Mucosa of descending colon (tissue), 3 donors: ENCODE results near the gene PRAMEF15. TPM values are rescaled to one million over a fixed set of nuclear protein-coding genes. Genes with fewer than 3 reads are reported as not detected.
"Not testable (repeated sequence)": the region's sequence is repeated elsewhere in the genome, so short reads cannot be mapped to it uniquely, and the experiment has no call there.

Experiments used
- ATAC-seq: fragments of 200-7000 bp; cut with Tn5 transposase; one replicate; pipeline ENCODE4 v1.9.1; 2020; ENCODE audit warnings: mild to moderate bottlenecking, moderate library complexity
- DNase-seq, 3 donors: peaks; one replicate each; pipeline ENCODE4 v3.0.0-alpha.2; 2020
- H3K36me3 ChIP-seq: fragments of 200-600 bp; one replicate; pipeline ENCODE4 v1.8.0; 2021; ENCODE audit warnings: low read depth, mild to moderate bottlenecking
- H3K4me1 ChIP-seq: fragments of 200-600 bp; one replicate; pipeline ENCODE4 v1.8.0; 2021; ENCODE audit warnings: low read depth, mild to moderate bottlenecking
- H3K4me3 ChIP-seq: fragments of 200-600 bp; one replicate; pipeline ENCODE4 v1.8.0; 2021; ENCODE audit warnings: mild to moderate bottlenecking
- H3K9me3 ChIP-seq: fragments of 200-600 bp; one replicate; pipeline ENCODE4 v1.8.0; 2021; ENCODE audit warnings: mild to moderate bottlenecking
- intact Hi-C, 2 donors: fragments of 100-400 bp; cut with DNase I in 1 of 2; cut with micrococcal nuclease in 1 of 2; formaldehyde crosslinking; loops; one replicate each; pipeline versions ENCODE4 v1.11.0 to v1.11.1; 2022; cut with DNase I, micrococcal nuclease
- total RNA-seq, 3 donors: library from RNA; stranded (reverse); fragmentation: NEBNext Ultra II Directional in 2 of 3; extraction: Animal tissue kit (Norgen Biotek cat#: 25700) in 2 of 3; gene quantifications; one replicate each; pipeline versions ENCODE4 v1.2.1 to v1.2.4, GENCODE V29; 2021 to 2023
- donor health status: DM: no; HTN: no; CAD: no; lungs with moderate emphysema.
- donor health status: DM: no; HTN: no; CAD: no.
- donor health status: DM: no; HTN: yes; CAD: no.

PRAMEF15 gene
- total RNA-seq, 3 donors from 2014 or later = not detected

DNA sequence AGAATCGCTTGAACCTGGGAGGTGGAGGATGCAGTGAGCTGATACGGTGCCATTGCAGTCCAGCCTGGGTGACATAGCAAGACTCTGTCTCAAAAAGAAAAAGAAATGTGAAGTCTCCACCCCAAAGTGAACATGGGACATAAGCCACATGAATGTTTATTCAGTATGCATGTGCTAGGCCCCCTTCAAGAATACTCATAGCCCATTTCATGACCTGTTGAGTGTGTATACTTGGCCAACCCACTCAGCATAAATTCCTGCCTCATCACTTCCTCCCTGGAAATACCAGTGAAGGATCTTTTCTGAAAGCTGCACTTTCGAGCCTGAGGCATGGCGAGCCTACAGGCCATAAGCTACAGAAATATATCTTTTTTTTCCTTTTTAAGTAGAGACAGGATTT lies 49.5 kb downstream of the PRAMEF15 start:
- DNase-seq, H3K4me1 ChIP-seq, H3K4me3 ChIP-seq, H3K36me3 ChIP-seq, intact Hi-C loops, ATAC-seq, H3K9me3 ChIP-seq: not testable (repeated sequence)

GRCh38 chr1:13366536-13366935 lies 51.2 kb downstream of the PRAMEF15 start:
- H3K36me3 ChIP-seq, H3K4me1 ChIP-seq, H3K9me3 ChIP-seq, DNase-seq, ATAC-seq, intact Hi-C loops, H3K4me3 ChIP-seq: not testable (repeated sequence)

DNA sequence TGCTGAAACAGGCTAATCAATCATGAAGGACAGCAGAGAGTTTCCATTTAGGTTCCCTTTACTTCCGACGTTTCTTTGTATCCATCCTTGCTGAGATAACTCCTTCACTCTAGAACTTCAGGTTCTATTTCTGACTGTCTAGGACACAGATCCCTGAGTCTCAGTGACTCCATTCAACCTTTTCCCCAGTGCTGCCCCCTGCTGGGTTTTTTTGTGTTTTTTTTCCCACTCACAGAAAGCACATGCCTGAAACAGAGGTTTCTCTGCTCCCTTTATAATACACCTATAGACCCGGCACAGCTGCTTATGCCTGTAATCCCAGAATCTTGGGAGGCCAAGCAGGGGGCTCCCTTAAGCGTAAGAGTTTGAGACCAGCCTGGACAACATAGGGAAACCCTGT lies 53.2 kb downstream of the PRAMEF15 start:
- H3K4me3 ChIP-seq, H3K9me3 ChIP-seq, ATAC-seq, intact Hi-C loops, H3K4me1 ChIP-seq, H3K36me3 ChIP-seq: not testable (repeated sequence)
- peak in 1 of 3 donors; percentile 18 for DNase-seq

Other genes starting within 250 kb of the PRAMEF15 start
- not detected for gene PRAMEF25, start 244.8 kb upstream of the PRAMEF15 start, total RNA-seq
- not detected for gene HNRNPCL2, start 198.7 kb upstream of the PRAMEF15 start, total RNA-seq
- not detected for gene PRAMEF26, start 159.6 kb upstream of the PRAMEF15 start, total RNA-seq
- gene HNRNPCL4, start 149.9 kb upstream of the PRAMEF15 start, total RNA-seq = not detected
- gene PRAMEF9, start 143.7 kb upstream of the PRAMEF15 start, total RNA-seq = not detected
- not detected for gene PRAMEF13, start 114.2 kb upstream of the PRAMEF15 start, total RNA-seq
- gene PRAMEF18, start 89.4 kb upstream of the PRAMEF15 start, total RNA-seq = not detected
- gene PRAMEF5, start 61.4 kb upstream of the PRAMEF15 start, total RNA-seq = not detected
- not detected for gene PRAMEF8, start 30.4 kb upstream of the PRAMEF15 start, total RNA-seq
- not detected for gene PRAMEF33, start 12.0 kb upstream of the PRAMEF15 start, total RNA-seq
- gene PRAMEF14, start 31.6 kb downstream of the PRAMEF15 start, total RNA-seq = not detected
- gene PRAMEF19, start 56.4 kb downstream of the PRAMEF15 start, total RNA-seq = not detected
- not detected for gene PRAMEF17, start 74.1 kb downstream of the PRAMEF15 start, total RNA-seq
- gene PRAMEF20, start 94.9 kb downstream of the PRAMEF15 start, total RNA-seq = not detected
- not detected for gene LRRC38, start 198.4 kb downstream of the PRAMEF15 start, total RNA-seq